HG03520 (cell line): Measurements from ENCODE around the gene PRORP.
"Not testable (repeated sequence)": the region's sequence is repeated elsewhere in the genome, so short reads cannot be mapped to it uniquely, and the experiment has no call there.

Experiments
- ATAC-seq: cut with Tn5 transposase; IDR thresholded peaks from one replicate; pipeline ENCODE4 v1.9.1; 2021; ENCODE audit warnings: mild to moderate bottlenecking, moderate library complexity; ENCODE audit not compliant: unreplicated experiment

PRORP gene

GRCh38 chr14:35134329-35135123, 12.2 kb downstream of the PRORP start:
- no peak for ATAC-seq

- no peak for ATAC-seq
Observed at GRCh38 chr14:35138585-35138984, 16.2 kb downstream of the PRORP start.

- ATAC-seq, result no peak
Observed at GRCh38 chr14:35140718-35141581, 18.6 kb downstream of the PRORP start.

DNA sequence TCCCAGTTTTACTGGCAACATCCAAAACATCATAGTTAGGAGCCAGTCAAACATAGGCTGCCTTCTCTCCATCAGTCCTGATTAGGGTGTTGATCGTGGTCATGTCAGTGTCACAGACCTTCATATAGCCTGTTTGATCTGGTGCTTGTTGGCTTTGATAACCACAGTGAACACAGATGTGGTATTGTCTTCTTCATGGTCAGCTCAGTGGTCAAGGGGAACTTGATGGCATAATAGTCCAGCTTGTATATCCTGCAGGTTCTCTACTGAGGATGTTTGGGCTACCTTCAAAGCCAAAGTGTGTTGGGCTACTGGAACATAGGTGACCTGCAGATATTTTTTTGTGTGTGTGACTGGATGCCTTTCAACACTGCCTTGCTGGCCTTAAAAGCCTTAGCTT, 21.7 kb downstream of the PRORP start:
- no peak for ATAC-seq

DNA sequence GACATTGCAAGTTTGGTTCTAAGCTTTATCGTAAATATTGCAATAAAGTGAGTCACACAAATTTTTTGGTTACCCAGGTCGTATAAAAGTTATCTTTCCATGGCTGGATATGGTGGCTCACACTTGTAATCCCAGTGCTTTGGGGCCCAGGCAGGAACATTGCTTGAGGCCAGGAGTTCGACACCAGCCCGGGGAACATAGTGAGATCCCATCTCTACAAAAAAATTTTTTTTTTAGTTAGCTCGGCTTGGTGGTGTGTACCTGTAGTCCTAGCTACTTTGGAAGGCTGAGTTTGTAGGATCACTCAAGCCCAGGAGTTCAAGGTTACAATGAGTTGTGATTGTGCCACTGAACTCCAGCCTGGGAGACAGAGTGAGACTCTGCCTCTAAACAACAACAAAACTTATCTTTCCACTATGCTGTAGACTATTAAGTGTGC, 24.4 kb downstream of the PRORP start:
- no peak for ATAC-seq

DNA sequence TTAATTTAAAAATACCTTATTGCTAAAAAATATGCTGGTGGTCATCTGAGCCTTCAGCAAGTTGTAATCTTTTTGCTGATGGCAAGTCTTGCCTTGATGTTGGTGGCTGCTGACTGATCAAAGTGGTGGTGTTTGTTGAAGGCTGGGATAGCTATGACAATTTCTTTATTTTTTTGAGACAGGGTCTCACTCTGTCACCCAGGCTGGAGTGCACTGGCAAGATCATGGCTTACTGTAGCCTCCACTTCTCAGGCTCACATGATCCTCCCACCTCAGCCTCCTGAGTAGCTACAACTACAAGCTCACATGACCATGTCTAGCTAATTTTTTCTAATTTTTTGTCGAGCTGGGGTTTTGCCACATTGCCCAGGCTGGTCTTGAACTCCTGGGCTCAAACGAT, 24.8 kb downstream of the PRORP start:
- ATAC-seq, result no peak

- ATAC-seq, result no peak
Observed at GRCh38 chr14:35147711-35148110, 25.4 kb downstream of the PRORP start.

- no peak for ATAC-seq
Observed at GRCh38 chr14:35149239-35149638, 26.9 kb downstream of the PRORP start.

GRCh38 chr14:35152531-35152930, 30.2 kb downstream of the PRORP start:
- not testable (repeated sequence) for ATAC-seq

DNA sequence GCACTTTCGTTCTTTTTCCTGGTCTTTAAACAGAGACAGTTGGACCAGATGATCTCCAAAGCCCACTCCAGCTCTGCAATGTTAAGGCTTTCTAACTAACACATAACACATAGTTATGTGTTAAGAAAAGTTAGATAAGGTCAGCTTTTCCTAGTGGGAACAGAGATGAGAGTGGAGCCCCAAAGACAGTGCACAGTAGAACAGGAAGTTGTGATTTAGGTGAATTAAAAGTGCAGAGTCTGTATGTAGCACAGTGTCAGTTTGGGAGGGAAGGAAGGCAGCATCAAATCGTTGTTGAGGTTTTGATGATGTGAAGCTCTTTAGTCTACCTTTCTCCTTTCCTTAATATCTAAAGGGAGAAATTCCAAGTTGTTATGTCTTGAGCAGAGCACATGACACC, 31.7 kb downstream of the PRORP start:
- no peak for ATAC-seq

DNA sequence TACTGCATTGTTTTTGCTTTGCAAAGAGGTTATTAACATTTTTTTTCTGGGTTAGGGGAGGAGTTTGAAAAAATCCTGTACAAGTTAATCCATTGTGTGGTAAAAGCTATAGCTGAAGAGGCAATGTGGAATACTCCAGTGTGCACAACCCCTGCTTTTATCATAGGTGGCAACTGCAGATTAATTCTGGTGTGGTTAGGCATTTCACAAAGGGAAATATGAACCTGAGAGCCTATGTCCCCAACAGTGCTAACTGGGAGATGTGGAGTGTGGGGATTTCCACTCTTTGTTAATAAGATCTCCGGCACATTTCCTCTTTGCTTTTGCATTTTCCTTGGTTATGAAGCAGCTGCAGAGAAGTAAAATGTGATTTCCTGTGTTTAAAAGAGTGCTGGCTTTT, 33.6 kb downstream of the PRORP start:
- no peak for ATAC-seq

GRCh38 chr14:35158491-35158890, 36.1 kb downstream of the PRORP start:
- no peak for ATAC-seq

DNA sequence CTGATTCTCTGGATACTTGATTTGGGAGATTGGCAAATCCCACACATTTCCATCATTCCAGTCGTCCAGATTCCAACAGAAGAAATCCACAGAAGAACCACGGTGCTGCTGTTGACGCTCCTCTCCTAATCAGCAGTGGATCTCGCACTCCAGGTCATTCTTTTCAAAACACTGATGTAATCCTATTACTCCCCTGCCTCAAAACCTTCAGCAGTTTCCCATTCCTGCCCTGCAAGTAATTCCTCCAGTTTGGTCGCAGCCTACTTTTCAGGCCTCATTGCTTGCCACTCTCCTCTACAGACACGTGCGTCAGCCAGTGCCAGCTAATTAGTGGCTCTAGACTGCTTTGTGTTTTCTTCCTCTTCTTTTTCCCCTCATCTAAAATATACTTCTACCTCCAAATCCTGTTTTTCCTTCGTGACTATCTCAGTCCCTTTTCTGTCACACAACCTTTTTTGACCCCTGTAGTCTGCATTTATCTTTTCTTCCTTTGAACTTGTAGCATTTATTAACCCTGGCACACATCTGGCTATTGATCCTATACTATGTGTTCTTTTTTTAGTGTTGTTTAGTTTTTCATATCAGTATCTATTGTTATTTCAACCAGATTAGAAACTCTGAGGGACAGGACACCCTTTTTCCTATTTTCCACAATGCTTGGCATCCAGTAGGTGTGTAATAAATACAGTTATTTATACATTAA, 36.8 kb downstream of the PRORP start:
- ATAC-seq, result no peak

DNA sequence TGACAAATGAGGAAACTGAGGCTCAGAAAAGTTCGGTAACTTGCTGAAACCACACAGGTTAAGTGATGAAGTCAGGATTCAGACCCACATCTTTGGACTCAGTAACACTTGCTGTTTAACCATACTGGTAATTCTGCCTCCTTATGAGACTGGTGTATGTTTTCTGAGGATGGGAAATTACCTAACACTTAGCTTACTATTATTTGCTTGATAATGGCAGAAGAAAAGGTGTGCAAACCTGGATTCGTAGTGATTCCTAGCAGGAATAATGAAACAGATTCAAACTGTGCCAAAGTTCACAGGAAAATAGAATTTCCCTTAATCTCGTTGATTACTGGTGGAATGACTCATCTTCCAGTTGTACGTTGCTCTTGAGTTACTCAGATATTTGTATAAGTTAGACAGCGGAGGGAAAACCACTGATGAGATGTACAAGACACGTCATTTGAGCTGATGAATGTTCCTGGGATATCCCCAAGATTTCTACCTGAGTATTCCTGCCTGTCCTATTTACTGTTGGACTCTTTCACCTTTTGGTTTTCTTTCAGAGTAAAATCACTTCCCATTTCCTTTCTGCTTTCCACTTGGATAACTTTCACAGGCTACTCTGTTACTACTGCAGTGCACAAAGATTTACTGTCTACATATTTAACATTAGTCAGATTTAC, 37.5 kb downstream of the PRORP start:
- ATAC-seq, result no peak

DNA sequence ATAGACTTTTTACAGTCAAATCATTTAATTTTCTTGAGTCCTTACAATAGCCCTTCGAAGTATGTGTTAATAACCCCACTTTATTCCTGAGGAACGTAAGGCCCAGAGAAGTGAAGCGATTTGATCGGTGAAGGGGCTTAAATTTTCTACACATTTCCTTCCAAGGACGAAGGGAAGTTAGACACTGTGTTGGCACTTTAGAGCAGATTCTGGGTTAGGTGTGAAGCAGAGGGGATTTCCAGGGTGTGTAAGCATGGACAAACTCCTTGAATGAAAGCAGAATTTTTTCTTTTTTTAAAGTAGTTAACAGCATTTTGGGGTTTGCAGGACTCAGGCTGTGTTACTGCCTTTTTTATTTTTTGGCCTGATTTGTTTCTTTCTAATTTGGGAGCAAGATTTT, 38.9 kb downstream of the PRORP start:
- no peak for ATAC-seq

GRCh38 chr14:35163384-35163783, 41.0 kb downstream of the PRORP start:
- ATAC-seq, result no peak

GRCh38 chr14:35164849-35165248, 42.5 kb downstream of the PRORP start:
- no peak for ATAC-seq

DNA sequence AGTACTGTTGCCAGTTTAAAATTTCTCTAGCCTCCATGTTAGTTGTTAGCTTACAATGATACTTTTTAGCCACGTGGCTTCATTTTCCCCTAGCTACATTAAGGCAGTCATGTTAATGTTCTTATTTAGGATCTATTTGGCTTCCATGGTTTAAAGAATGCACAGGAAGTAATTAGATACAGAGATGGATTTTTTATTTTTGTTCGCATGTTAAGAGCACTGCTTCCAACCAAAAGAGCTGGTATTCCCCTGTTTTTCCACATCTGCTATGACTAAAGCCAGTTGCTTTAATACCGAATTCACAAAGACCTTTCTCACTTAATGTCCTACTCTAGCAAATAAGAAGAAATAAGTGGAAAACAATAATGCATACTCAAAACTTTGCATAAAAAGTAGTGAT, 45.1 kb downstream of the PRORP start:
- ATAC-seq, result no peak
